Right atrium auricular region (tissue), 2 donors: Measurements from ENCODE around the gene ACAP3. TPM values are rescaled to one million over a fixed set of nuclear protein-coding genes. Genes with fewer than 3 reads are reported as not detected.

Experiments
- DNase-seq: peaks from one replicate; pipeline ENCODE4 v3.0.0-alpha.2; 2019; ENCODE audit warnings: low spot score
- H3K27ac ChIP-seq, 2 donors: fragments of 200-600 bp; sonication (generic); 1 replicate in 1 of 2; 2 replicates in 1 of 2; pipeline ENCODE4 v1.5.1; 2016 to 2019
- H3K27me3 ChIP-seq, 2 donors: fragments of 200-600 bp; sonication (generic); one replicate each; pipeline versions ENCODE4 v1.5.1 to v1.6.0; 2017 to 2019
- H3K36me3 ChIP-seq: fragments of 200-600 bp; sonication (generic); one replicate; pipeline ENCODE4 v1.5.1; 2016
- H3K4me1 ChIP-seq, 2 donors: fragments of 200-600 bp; sonication (generic); one replicate each; pipeline versions ENCODE4 v1.5.1 to v1.6.0; 2017 to 2019
- H3K4me3 ChIP-seq, 2 donors: fragments of 200-600 bp; sonication (generic); 1 replicate in 1 of 2; 2 replicates in 1 of 2; pipeline ENCODE4 v1.5.1; 2017 to 2019; ENCODE audit warnings: mild to moderate bottlenecking in 1 of 2, moderate library complexity in 1 of 2
- H3K9me3 ChIP-seq, 2 donors: fragments of 200-600 bp; sonication (generic); one replicate each; pipeline ENCODE4 v1.5.1; 2019
- CTCF ChIP-seq, 2 donors: fragments of 200-600 bp; sonication (generic); IDR thresholded peaks; one replicate each; pipeline ENCODE4 v1.5.1; 2019; ENCODE audit warnings: antibody characterized with exemption in 2 of 2
- total RNA-seq, 2 donors: library from RNA; depleted of rRNA; stranded (reverse); fragments of >200 nt; gene quantifications; one replicate each; pipeline ENCODE4 v1.1.0, GENCODE V29; 2016

Gene ACAP3
- total RNA-seq, 2 donors from 2014 or later, result 19.5 to 20.4 TPM

GRCh38 chr1:1272341-1273208, 35.2 kb downstream of the ACAP3 start:
- peak overlapping the region; percentile 95 to 96 for H3K4me3 ChIP-seq
- H3K36me3 ChIP-seq, result peaks cover 6% of the 10 kb centered on the region
- no peak for TF ChIP-seq CTCF (IDR thresholded peaks at IDR 0.05)
- peaks cover 0 to 49% of the 10 kb centered on the region in 2 donors for H3K4me1 ChIP-seq
- H3K27ac ChIP-seq, result peak overlapping the region; percentile 84 to 89
- DNase-seq, result no peak
- no peaks in the 10 kb centered on the region for H3K9me3 ChIP-seq
- H3K27me3 ChIP-seq, result no peaks in the 10 kb centered on the region

GRCh38 chr1:1270813-1271212, 36.9 kb downstream of the ACAP3 start:
- no peak for DNase-seq
- H3K4me1 ChIP-seq, result peaks cover 0 to 49% of the 10 kb centered on the region in 2 donors
- no peaks in the 10 kb centered on the region for H3K9me3 ChIP-seq
- no peaks in the 10 kb centered on the region for H3K27me3 ChIP-seq
- peak overlapping the region in 1 of 2 donors; percentile 6 for H3K4me3 ChIP-seq
- no peak for TF ChIP-seq CTCF (IDR thresholded peaks at IDR 0.05)
- H3K36me3 ChIP-seq, result peaks cover 16% of the 10 kb centered on the region
- no peak overlapping the region for H3K27ac ChIP-seq

- no peak for TF ChIP-seq CTCF (IDR thresholded peaks at IDR 0.05)
- no peaks in the 10 kb centered on the region for H3K27me3 ChIP-seq
- no peak overlapping the region for H3K4me3 ChIP-seq
- H3K4me1 ChIP-seq, result peaks cover 0 to 39% of the 10 kb centered on the region in 2 donors
- DNase-seq, result no peak
- no peak overlapping the region for H3K27ac ChIP-seq
- no peaks in the 10 kb centered on the region for H3K9me3 ChIP-seq
- peaks cover 36% of the 10 kb centered on the region for H3K36me3 ChIP-seq
These were observed 39.4 kb downstream of the ACAP3 start for GRCh38 chr1:1268284-1268682.

DNA sequence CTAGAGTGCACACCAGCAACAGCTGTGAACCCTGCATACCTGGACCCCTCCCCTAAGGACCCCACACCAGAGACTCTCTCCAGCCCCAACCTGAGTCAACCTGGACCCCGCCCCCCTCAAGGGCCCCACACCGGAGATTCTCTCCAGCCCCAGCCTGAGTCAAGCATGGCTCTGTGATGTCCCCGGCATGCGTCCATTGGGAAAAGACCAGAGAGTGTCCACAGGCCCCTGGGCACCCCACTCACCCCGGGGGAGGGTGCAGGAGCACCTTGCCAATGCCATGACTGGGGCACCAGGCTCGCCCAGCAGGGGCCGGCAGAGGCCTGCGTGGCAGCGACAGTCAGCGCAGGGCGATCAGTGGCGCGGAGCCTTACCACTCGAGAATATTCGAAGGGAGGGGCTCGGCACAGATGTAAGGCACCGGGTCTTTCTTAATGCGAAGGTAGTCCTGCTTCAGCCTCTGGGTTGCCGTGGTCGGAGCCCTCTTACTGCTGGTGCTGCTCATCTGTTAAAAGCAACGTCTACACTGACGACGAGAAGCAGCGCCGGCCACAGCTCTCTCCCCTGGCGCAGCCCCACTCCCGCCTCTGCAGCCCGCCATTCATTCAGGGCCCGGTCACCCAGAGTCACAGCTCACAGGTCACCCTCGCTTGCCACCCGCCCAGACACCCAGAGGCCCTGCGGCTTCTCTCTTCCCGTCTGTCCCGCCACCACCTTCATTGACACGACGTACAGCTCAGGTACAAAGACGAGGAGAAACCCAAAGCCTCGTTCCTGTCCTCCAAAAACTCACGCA, 40.0 kb downstream of the ACAP3 start:
- Histone ChIP-seq H3K4me1 (peaks cover 0 to 35% of the 10 kb centered on the region in 2 donors), H3K27ac (no peak overlapping the region), H3K36me3 (peaks cover 41% of the 10 kb centered on the region), H3K27me3 (no peaks in the 10 kb centered on the region), H3K4me3 (no peak overlapping the region), H3K9me3 (no peaks in the 10 kb centered on the region)
- no peak for TF ChIP-seq CTCF (IDR thresholded peaks at IDR 0.05)
- DNase-seq, result no peak

DNA sequence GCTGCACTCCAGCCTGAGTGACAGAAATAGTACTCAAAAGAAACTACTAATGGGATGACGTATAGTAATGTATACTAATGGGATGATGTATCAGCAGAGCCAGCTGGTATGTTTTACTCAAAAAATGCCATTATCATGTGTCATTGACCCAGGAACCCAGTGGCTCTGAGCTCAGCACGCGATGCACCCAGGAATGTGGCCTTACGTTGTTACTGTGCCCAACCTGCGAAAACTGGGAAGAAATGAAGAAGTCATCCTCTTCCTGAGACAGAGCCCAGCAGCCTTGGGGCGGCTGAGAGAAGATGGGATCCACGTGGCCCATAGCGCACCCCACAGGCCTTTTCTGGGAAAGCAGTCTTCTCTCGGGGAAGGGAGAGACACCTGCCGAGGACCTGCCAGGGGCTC, 42.9 kb downstream of the ACAP3 start:
- DNase-seq, result no peak
- TF ChIP-seq CTCF (IDR thresholded peaks at IDR 0.05), result no peak
- H3K27ac ChIP-seq, result no peak overlapping the region
- no peaks in the 10 kb centered on the region for H3K27me3 ChIP-seq
- no peaks in the 10 kb centered on the region for H3K9me3 ChIP-seq
- H3K36me3 ChIP-seq, result peaks cover 67% of the 10 kb centered on the region
- no peak overlapping the region for H3K4me3 ChIP-seq
- H3K4me1 ChIP-seq, result peaks cover 0 to 20% of the 10 kb centered on the region in 2 donors
